GM21381 (cell line): ENCODE results near the gene MRPS9.
A peak's percentile ranks its signal among the peaks of the same experiment; 100 is the strongest.

Source experiments
- ATAC-seq: cut with Tn5 transposase; IDR thresholded peaks from one replicate; pipeline ENCODE4 v1.9.1; 2021; ENCODE audit warnings: mild to moderate bottlenecking, moderate library complexity; ENCODE audit not compliant: unreplicated experiment

Gene MRPS9

GRCh38 chr2:105078906-105079495 is 41.1 kb downstream of the MRPS9 start:
- no peak for ATAC-seq

- ATAC-seq: no peak
These were observed 42.6 kb downstream of the MRPS9 start for GRCh38 chr2:105080461-105080860.

DNA sequence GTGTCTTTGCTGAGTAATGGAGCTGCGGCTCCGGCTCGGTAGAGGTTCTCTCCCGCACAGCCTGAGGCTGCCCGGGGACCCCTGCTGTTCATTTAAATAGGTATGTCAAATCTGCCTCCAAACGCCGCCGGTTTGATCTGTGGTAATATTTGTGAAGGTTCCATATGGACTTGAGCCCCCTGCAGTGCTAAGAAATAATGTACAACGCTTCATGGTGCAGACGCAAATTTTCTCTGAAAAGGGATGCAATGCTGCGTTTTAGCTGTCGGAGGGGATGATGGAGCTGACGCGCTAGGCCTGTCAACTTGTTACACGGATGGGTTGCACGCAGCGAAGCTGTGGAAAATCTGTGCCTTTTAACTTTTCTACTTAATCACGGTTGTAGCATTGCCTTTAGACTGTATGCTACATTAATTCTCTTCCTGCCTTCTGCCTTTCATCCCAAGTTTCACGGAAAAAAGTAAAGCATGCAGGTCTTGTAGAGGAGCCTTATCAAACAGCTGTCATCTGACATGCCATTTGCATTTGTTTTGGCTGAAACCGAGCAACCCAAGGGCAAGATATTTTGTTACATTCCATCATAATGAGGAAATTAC is 43.2 kb downstream of the MRPS9 start:
- ATAC-seq: no peak

GRCh38 chr2:105082107-105082506 is 44.2 kb downstream of the MRPS9 start:
- no peak for ATAC-seq

- ATAC-seq: no peak
These were observed 47.7 kb downstream of the MRPS9 start for GRCh38 chr2:105085525-105085924.

- no peak for ATAC-seq
These were observed 49.4 kb downstream of the MRPS9 start for GRCh38 chr2:105087273-105087672.

- ATAC-seq: no peak
These were observed 52.2 kb downstream of the MRPS9 start for GRCh38 chr2:105090091-105090490.

DNA sequence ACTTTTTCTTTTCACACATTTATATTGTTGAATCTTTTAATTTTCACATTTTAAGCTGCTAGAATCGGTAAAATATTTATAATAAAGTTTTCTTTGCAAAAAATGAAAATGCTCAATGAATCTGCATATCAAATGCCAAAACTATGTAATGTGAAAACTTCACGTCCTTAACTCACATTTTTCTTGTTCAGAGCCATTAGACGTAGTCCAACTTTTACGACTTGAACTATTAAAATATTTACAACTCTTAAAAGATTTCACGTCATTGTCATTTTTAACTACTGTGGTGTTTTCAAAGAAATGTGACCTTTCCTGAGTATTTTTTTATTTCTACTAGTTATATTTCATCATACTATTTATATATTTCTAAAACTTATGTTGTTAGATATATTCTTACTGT is 54.9 kb downstream of the MRPS9 start:
- no peak for ATAC-seq

GRCh38 chr2:105099153-105099552 is 61.3 kb downstream of the MRPS9 start:
- ATAC-seq: no peak

DNA sequence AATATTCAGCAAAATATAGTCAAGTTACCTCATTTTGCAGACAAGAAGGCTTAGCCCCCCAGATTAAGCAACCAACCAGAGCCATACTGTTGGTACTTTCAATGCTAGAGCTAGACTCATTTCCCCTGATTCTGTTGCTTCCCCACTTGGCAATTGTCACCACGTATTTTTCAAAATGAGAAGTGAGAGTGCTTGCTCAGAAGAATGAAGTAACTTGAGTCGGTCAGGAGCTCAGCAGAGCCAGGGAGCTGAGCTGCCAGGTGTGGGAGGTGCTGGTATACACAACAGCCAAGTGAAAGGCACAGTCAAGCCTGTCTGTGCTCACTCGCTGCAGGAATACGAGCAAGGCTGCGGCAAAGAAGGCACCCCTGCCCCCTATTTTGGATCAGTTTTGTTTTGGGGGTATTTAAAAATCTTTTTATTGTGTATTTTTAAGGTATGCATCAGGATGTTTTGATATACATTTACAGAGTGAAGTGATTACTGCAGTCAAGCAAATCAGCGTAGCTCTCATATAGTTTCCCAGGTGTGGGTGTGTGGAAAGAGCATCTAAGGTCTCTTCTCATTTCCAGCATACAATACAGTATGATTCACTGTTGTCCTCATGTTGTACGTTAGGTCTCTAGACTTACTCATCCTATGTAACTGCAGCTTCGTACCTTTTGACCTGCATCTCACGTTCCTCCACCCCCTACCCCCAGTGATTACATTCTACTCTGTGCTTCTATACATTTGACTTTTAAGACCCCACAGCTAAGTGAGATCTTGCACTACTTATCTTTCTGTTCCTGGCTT is 62.4 kb downstream of the MRPS9 start:
- peak; percentile 66 for ATAC-seq

- ATAC-seq: no peak
These were observed 64.1 kb downstream of the MRPS9 start for GRCh38 chr2:105102001-105102400.

DNA sequence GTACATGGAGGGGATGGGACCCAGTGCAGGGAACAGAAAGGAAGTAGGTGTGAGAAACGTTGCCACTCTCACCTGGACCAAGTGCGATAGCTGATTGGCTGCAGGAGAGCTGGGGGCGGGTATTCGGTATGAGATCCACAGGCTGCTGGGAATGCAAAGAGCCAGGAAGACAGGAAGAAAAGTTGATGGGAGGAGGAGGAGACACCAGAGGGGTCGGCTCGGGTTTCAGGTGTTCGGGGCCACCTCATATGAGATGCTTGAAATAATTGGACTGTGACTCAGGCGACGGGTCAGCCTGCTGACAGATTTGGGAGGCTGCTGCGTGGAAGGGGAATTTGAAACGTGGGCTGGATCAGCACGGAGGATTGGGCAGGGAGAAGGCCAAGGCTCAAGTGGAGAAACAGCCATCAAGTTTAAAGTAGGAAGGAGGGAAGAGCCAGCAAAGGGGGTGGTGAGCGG is 65.1 kb downstream of the MRPS9 start:
- ATAC-seq: no peak

GRCh38 chr2:105103481-105103880 is 65.6 kb downstream of the MRPS9 start:
- no peak for ATAC-seq

- ATAC-seq: no peak
These were observed 66.4 kb downstream of the MRPS9 start for GRCh38 chr2:105104208-105104731.

DNA sequence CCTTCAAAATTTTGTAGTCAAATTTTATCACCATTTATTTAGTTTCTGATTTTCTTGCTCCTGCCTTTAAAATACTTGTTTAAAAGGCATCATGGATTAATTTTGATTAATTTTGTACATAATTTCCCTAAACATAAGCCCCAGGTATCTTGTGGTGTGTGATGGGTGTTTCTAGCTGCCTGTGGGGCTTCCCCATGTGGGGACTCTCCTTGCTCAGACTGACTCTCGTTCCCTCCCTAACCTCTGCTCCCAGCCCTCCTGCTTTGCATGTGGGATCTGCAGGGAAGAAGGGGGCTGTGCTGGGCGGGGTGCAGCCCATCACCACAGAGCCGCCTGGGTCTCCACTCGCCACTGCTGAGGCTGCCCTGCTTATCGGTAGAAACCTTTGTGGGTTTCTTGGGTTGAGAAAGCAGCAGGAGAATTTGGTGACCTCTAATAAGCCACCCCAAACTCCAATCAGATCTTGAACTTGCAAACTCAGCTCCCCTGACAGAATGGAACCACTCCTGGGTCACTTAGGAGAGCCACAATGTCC is 72.5 kb downstream of the MRPS9 start:
- ATAC-seq: no peak

DNA sequence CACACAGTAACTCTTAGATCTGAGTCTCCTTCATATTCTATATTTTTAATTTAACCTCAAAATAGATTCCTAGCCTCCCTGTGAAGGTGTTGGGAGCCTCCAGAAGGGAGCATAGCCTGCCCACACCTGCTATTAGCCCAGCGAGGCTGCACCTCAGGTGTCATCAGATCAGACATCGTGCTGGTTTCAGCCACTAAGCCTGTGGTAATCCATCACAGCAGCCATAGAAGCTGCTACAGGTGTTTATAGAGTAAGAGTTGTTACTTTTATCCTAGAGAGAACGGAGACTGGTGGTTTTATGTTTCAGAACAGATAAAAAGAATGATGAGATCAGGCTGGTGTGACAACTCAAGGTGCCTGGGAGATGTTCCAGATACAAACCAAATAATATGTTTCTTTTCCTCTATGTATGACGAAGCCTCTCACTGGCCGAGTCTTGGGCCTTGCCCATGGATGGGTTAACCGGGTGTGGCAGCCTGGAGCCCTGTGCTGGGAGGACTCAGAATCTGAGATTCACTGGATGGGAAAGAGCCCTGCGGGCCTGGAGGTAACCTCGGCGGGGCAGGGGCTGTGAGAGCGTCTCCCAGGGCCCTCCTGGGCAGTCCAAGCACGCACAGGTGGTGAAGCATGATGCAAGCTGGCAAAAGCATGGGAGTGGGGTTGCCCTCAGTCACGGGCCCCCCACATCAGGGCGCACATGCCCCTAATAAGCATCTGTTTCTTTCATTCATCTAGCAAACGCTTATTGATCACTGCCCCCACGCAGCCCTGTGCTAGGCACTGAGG is 73.7 kb downstream of the MRPS9 start:
- ATAC-seq: no peak

- no peak for ATAC-seq
These were observed 74.5 kb downstream of the MRPS9 start for GRCh38 chr2:105112345-105112744.

GRCh38 chr2:105113616-105114291 is 75.9 kb downstream of the MRPS9 start:
- ATAC-seq: no peak

DNA sequence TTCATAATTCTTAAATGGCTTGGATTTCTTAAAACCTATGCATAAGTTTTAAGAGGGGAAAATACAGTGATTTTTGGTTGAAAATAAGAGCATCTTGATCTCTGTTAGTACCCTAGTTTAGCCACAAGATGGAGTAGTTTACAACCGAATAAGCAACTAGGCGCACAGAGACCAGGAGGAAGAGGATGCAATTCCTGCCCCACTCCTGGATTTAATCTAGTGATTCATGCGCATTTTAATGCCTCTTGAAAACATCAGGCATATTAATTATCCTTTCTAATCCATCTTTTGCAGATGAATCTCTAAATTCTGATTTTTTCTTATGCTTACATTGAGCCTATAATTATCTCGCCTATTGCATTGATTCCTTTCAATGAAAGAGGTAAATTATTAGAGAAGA is 76.7 kb downstream of the MRPS9 start:
- ATAC-seq: peak; percentile 60

- ATAC-seq: no peak
These were observed 78.5 kb downstream of the MRPS9 start for GRCh38 chr2:105116348-105116747.
